HG02642 (cell line): ENCODE measurements around the gene ADGRL1.
"Not testable (repeated sequence)": the region's sequence is repeated elsewhere in the genome, so short reads cannot be mapped to it uniquely, and the experiment has no call there.

Source experiments
- ATAC-seq: cut with Tn5 transposase; IDR thresholded peaks from one replicate; pipeline ENCODE4 v1.9.1; 2021; ENCODE audit warnings: mild to moderate bottlenecking; ENCODE audit not compliant: unreplicated experiment, poor library complexity

The ADGRL1 gene

DNA sequence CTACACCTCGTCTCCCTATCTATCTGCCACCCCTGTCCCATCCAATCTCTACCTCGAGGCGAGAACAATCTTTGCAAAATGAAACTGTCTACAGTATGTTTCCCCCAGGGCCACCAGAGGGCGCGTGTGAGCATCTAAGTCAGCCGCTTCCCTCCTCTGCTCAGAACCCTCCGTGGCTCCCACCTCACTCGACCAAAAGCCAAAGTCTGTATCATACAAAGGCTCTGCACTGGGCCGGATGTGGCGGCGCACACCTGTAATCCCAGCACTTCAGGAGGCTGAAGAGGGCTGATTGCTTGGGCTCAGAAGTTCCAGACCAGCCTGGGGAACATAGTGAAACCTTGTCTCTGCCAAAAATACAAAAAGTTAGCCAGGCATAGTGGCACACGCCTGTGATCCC, 9.9 kb downstream of the ADGRL1 start:
- not testable (repeated sequence) for ATAC-seq

DNA sequence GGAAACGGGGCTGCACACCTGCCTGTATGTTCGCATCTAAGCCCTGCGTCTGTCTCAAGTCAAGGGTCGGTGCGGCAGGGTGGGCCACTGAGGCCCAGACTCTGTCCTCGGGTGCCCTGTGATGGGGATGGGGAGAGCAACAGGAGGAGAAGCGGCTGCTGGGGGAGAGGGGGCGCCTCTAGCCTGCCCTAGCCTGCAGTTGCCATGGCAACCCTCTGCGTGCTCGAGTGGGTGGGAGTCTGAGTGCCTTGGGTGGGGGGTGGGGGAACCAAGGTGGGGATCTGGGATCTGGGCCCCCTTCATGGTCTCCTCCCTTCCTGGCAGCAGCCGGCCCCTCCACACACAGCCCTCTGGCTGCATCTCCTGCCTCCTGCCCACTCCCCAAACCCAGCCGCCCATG, 10.8 kb downstream of the ADGRL1 start:
- ATAC-seq = not testable (repeated sequence)

DNA sequence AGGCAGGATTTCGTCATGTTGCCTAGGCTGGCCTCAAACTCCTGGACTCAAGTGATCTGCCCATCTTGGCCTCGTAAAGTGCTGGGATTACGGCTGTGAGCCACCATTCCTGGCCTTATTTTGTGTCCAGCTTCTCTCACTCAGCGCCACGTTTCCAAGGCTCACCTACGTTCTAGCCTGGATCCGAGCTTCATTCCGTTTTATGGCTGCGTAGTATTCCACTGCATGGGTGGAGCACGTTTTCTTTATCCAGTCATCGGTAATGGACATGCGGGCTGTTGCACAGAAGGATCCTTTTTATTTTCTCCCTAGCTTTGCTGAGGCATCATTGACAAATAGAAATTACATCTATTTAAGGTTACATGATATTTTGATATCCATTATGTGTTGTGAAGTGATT, 16.6 kb downstream of the ADGRL1 start:
- no peak for ATAC-seq

DNA sequence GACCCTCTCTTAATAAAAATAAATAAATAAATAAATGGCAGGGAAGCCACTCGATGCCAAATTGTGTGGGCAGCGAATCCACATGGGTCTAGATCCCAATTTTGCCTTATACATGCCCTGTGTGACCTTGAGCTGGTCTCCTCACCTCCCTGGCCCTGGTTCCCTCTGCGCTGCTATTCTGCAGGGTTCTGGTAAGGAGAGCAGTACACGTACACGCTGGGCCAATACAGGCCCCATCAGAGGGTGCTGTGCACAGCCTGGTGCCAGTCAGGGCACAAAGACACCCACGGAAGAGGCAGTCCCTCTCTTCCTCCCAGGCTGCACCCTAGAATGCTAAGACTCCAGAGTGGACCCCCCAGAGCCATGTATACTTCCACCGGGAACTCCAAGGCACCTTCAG, 17.9 kb downstream of the ADGRL1 start:
- not testable (repeated sequence) for ATAC-seq

GRCh38 chr19:14187561-14187960, 18.4 kb downstream of the ADGRL1 start:
- no peak for ATAC-seq

- ATAC-seq = not testable (repeated sequence)
Observed at GRCh38 chr19:14186684-14187083, 19.3 kb downstream of the ADGRL1 start.

DNA sequence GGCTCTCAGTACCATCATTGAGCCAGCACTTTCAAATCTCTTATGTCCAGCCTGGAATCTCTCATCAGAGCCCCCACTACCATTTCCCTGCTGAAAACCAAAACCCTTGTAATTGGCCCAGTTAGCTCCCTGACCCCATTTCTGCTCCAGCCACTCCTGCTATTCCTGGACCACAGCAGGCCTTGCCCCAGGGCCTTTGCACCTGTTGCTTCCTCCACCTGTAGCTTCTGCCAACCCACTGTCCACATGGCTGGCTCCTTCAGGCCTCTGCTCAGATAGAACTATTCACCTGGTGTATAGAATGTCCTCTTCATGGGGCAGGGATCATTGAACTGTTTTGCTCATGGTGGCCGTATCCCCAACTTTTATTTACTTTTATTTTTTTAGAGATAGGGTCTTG, 20.3 kb downstream of the ADGRL1 start:
- ATAC-seq = not testable (repeated sequence)

- no peak for ATAC-seq
Observed at GRCh38 chr19:14185158-14185557, 20.8 kb downstream of the ADGRL1 start.

- ATAC-seq = no peak
Observed at GRCh38 chr19:14183741-14184350, 22.1 kb downstream of the ADGRL1 start.

GRCh38 chr19:14182476-14182875, 23.5 kb downstream of the ADGRL1 start:
- no peak for ATAC-seq

- no peak for ATAC-seq
Observed at GRCh38 chr19:14181906-14182305, 24.1 kb downstream of the ADGRL1 start.

GRCh38 chr19:14181199-14181598, 24.8 kb downstream of the ADGRL1 start:
- not testable (repeated sequence) for ATAC-seq

DNA sequence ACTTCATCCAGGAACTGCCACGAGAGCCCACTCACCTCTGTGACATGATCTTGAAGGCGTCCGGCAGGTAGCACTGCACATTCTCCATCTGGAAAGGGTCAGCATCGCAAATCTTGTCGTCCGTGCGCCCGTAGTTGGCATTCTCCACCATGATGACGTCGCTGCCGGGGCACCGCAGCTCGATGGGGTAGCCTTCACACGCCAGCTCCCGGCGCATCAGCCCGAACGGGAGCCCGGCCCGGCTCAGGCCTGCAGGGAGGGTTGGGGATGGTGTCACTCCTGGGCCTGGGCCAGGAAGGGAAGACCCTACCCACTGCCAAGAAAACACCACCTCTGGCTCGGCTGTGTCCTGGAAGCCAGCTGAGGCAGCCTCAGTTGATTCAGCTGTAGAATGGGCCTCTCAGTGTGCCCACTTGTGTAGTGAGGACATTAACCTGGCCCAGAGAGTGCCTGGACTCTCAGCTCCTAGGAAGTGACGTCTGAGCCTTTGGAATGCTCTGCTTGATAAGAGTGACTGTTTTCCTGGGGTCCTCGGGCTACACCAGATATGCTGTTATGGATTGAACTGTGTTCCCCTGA, 28.4 kb downstream of the ADGRL1 start:
- no peak for ATAC-seq

GRCh38 chr19:14175351-14175792, 30.6 kb downstream of the ADGRL1 start:
- ATAC-seq = no peak

DNA sequence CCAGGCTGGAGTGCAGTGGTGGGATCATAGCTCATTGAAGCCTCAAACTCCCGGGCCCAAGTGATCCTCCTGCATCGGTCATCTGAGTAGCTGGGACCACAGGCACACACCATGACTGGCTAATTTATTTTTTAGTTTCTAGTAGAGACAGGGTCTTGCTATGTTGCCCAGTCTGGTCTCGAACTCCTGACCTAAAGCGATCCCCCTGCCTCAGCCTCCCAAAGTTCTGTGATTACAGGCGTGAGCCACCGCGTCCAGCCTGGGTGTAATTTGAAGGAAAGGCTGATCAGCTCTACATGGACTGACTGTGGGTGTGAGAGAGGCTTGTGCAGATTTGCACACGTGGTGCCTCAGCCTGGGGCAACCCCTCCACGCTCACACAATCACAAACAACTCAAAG, 31.1 kb downstream of the ADGRL1 start:
- ATAC-seq = no peak

DNA sequence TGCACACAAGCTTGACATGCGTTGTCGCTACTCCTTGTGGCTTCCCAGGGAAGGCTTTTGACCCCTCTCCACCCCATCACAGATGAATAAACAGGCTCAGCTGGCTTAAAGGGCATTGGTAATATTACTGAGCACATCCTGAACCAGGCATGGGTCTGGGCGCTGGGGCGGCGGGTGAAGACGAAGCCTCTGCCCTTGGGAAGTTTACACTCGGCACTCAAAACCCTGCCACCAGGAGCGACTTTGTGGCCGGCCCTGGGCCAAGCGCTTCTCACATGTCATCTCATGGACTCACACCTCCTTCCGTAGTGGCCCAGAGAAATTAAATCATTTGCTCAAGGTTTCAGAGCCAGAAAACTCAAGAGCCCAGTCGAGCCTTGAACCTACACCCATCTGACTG, 37.0 kb downstream of the ADGRL1 start:
- ATAC-seq = no peak

DNA sequence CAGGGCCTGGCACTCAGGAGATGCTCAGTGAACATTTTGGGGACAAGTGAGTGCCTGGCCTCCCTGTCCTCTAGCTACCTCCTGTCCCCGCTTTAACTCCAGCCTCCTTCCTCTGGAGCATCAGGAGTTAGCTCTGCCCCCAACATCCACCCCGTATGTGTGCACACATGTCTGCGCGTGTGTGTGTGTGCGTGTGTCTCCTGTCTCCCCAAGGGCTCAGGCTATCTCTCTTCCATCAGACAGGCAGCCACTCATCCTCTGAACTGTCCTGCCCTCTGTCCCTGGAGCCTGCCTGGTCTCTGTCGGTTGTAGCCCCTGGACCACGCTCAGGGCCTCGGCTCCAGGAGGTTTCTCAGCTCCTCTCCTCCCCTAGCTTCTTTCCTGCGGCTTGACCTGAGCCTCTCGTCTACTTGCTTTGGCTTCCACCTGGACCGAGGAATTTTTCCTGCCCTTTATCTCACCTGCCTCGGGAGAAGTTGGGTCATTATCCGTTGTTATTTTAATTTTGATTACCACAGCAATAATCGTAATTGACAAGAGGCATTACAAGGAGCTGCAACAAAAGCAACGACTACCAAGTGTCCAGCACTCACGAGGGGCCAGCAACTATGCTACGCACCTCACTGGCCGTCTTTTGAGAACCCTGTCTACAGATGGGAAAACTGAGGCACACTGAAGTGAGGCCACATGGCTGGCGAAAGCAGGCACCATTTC, 37.6 kb downstream of the ADGRL1 start:
- ATAC-seq = no peak

DNA sequence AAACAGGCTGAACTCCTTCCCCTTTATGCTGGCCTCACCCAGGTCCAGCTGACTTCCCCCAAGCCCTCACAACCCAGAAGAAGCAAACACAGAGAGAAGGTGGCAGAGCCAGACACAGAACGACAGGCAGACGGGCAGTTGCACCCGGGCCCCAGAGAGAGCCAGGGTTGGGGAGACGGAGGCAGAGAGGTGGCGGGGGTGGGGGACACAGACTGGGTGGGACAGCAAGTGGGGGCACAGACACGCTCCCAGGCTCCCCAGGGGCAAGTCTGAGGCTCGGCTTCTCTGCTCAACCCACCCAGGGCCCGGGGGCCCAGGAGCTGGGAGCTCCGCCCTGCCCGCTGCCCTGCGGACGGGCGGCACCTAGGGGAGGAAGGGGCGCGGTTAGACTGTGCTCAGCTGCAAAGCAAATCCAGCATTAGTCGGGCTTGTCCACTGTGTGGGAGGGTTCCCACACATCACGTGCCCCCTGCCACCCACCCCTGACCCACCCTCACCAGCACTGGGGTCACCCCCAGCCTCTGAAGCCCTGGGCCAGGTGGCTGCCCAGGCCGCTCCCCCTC, 38.3 kb downstream of the ADGRL1 start:
- no peak for ATAC-seq

DNA sequence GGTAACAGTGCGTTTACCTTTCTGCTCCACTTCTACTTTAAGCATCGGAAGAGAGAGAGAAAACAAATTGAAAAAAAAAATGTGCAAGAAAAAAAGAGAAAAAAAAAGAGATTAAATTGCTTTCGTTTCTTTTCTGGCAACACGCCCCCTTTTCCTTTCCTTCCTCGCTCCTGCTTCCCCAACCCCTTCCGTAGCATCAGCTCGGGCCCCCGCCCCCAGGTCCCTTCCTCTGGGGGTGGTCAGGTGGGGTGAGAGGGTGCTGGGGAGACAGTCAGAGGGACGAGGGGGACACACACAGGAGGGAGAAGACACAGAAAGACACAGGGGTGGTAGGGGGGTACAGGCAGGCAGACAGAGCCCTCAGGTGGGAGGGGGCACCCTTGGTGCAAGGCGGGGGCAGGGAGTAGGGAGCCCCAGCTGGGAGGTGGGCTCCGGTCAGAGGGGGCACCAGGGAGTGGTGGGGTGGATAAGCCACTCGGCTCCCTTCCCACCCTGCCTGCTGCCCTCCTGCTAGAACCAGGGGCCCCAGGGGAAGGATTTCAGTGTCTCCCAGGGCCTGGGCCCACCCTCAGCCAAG, 38.9 kb downstream of the ADGRL1 start:
- no peak for ATAC-seq

DNA sequence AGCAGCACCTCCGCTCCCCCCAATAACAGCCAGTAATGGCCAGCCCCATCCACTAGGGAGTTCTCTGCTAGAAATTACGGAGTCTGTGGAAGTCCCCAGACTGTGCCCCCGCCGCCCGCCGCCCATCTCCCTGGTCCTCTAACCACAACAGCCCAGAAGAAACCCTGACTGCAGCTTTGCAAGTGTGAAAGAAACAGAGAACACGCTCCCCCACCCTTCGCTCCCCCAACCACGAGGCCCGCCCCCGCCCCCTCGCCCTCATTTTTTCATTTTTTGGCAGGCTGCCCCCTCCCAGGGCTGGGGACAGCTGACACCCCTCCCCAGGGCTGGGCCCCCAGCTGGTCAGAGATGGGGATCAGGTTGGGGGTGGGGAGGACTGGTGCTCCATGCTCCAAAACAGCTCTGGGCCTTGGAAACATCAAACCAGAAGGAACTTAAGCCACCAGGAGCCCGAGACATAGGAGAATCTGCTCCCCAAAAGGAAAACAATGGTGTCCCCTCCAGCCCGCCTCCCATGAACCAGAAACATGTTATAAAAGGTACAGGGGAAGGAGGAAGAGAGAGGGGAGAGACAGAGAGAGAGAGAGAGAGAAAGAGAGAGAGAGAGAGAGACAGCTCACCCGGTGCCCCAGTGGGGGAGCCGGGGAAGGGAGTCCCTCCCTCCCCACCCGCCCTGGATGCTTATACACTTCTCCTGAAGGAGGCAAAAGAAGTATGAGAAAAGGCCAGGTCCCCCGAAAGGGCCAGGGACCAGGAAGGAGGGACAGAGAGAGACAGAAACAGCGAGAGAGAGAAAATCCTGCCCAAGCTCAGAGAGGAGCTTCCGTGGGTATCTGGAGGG, 39.8 kb downstream of the ADGRL1 start:
- no peak for ATAC-seq
